ENCODE data around the gene RFTN1. TPM values are rescaled to one million over a fixed set of nuclear protein-coding genes. Genes with fewer than 3 reads are reported as not detected.

Gene RFTN1
- total and polyA plus RNA-seq, 2 of the 8 experiments (the other 6 are each of a cell fraction or from before 2014, with no cell fraction given) = 4.6 to 6.7 TPM

- Histone ChIP-seq H2BK15ac (ENCODE audit: low read length) (no peak overlapping the region), H3K18ac (ENCODE audit: extremely low read depth, low read length) (no peak overlapping the region), H3K9me3 (ENCODE audit: insufficient read depth in 2 of 2, low read depth in 1 of 2, low read length in 1 of 2) (peaks cover 2 to 5% of the 10 kb centered on the region in 2 experiments; a peak in 3 of 4 replicates), H2BK12ac (ENCODE audit: low read depth, low read length) (no peak overlapping the region), H3K4ac (replicated peaks; ENCODE audit: insufficient read length, low read depth, low read length) (no peak overlapping the region), H3K23ac (ENCODE audit: insufficient read length) (no peak overlapping the region), H3K4me1 (replicated peaks in 1 of 4; ENCODE audit: control insufficient read depth in 3 of 4, insufficient read depth in 4 of 4, low read length in 3 of 4) (no peaks in the 10 kb centered on the region), H4K8ac (ENCODE audit: extremely low read depth, insufficient read depth, low read length) (no peak overlapping the region), H3K56ac (replicated peaks; ENCODE audit: insufficient read length, low read depth, low read length) (no peak overlapping the region), H4K20me1 (replicated peaks in 1 of 2; ENCODE audit: control insufficient read depth in 1 of 2, insufficient read depth in 2 of 2, low read length in 2 of 2) (no peaks in the 10 kb centered on the region), H4K5ac (ENCODE audit: insufficient read length, low read depth, low read length) (no peak overlapping the region), H2AK5ac (ENCODE audit: low read depth, low read length) (no peak overlapping the region), H3K4me2 (ENCODE audit: insufficient read depth in 1 of 2, low read depth in 2 of 2, low read length in 2 of 2) (no peak overlapping the region), H3K23me2 (ENCODE audit: low read depth, low read length) (no peaks in the 10 kb centered on the region), H3K27ac (ENCODE audit: low read depth, low read length) (no peak overlapping the region), H3K27me3 (replicated peaks in 1 of 4; ENCODE audit: control insufficient read depth in 3 of 4, extremely low read depth in 1 of 4, insufficient read depth in 3 of 4, low read length in 3 of 4) (no peaks in the 10 kb centered on the region), H3K14ac (ENCODE audit: insufficient read length) (no peak overlapping the region), H3K79me1 (ENCODE audit: low read depth, low read length) (no peaks in the 10 kb centered on the region), H2BK20ac (ENCODE audit: low read length) (no peak overlapping the region), H3K9ac (replicated peaks in 1 of 4; ENCODE audit: extremely low read depth in 1 of 4, low read depth in 3 of 4, low read length in 3 of 4) (no peak overlapping the region), H3K4me3 (ENCODE audit: extremely low read depth in 1 of 4, insufficient read depth in 2 of 4, low read depth in 3 of 4, low read length in 4 of 4) (no peak overlapping the region), H4K91ac (replicated peaks; ENCODE audit: insufficient read length, low read length) (no peak overlapping the region), H3K36me3 (ENCODE audit: control insufficient read depth in 2 of 4, insufficient read depth in 4 of 4, low read length in 3 of 4) (no peaks in the 10 kb centered on the region), H2AFZ (ENCODE audit: low read length) (no peak overlapping the region), H3K79me2 (ENCODE audit: control insufficient read depth in 1 of 2, insufficient read depth in 2 of 2, low read length in 2 of 2) (no peaks in the 10 kb centered on the region), H2BK120ac (replicated peaks; ENCODE audit: low read depth, low read length) (no peak overlapping the region), H2BK5ac (ENCODE audit: low read depth, low read length) (no peak overlapping the region)
- POLR2A ChIA-PET (ENCODE audit: partially characterized antibody) = no interaction called here
- FAIRE-seq (no peak), DNase-seq (ENCODE audit: low read depth in 1 of 2, low spot score in 2 of 2) (no peak)
- 86% methylated on average over 3 of the region's 3 CpGs; no CpG with 5 or more reads in 1 of the 2 experiments for WGBS, 2 experiments (ENCODE audit: extremely low coverage in 1 of 2, insufficient coverage in 1 of 2, insufficient read length in 1 of 2, insufficient replicate concordance in 2 of 2, low coverage in 1 of 2, low lambda C conversion rate in 2 of 2, missing lambda C conversion rate in 1 of 2)
- CTCF ChIA-PET (ENCODE audit: partially characterized antibody) = interaction anchor here (1.0 to 2.0 kb wide), 5 partner anchors 9 to 139 kb away, joined by 3 to 8 read pairs (median 5); no protein-coding TSS in a partner anchor
- TF ChIP-seq NANOG (IDR thresholded peaks at IDR 0.05; ENCODE audit: insufficient read depth, low read depth, low read length, poor library complexity, severe bottlenecking) (no peak), YY1 (IDR thresholded peaks at IDR 0.05; ENCODE audit: low read depth, low read length) (no peak), KDM4A (IDR thresholded peaks at IDR 0.05; ENCODE audit: low read depth, low read length, severe bottlenecking) (no peak), KDM1A (IDR thresholded peaks at IDR 0.05; ENCODE audit: borderline replicate concordance, low read length) (no peak), TAF7 (optimal IDR thresholded peaks at IDR 0.05; ENCODE audit: borderline replicate concordance, low read depth, low read length) (no peak), POLR2A (IDR thresholded peaks at IDR 0.05; ENCODE audit: control extremely low read depth in 1 of 2, low read depth in 2 of 2, low read length in 2 of 2) (no peak), ASH2L (IDR thresholded peaks at IDR 0.05; ENCODE audit: low read length) (no peak), EZH2 (IDR thresholded peaks at IDR 0.05; ENCODE audit: low read depth, low read length, severe bottlenecking) (no peak), CREB1 (IDR thresholded peaks at IDR 0.05) (no peak), ATF2 (IDR thresholded peaks at IDR 0.05; ENCODE audit: low read length) (no peak), RXRA (IDR thresholded peaks at IDR 0.05; ENCODE audit: insufficient read depth, low read depth, low read length) (no peak), RFX5 (IDR thresholded peaks at IDR 0.05; ENCODE audit: borderline replicate concordance, low read depth, low read length) (no peak), CEBPB (IDR thresholded peaks at IDR 0.05; ENCODE audit: low read depth, low read length) (no peak), POU5F1 (IDR thresholded peaks at IDR 0.05; ENCODE audit: low read depth, low read length) (no peak)
Observed at GRCh38 chr3:16378415-16378814, 135.1 kb downstream of the RFTN1 start.

Data from H1 (cell line).